Common myeloid progenitor, CD34-positive (primary cell): ENCODE data around the gene FAM111B. TPM values are rescaled to one million over a fixed set of nuclear protein-coding genes. Genes with fewer than 3 reads are reported as not detected.
"Not testable (repeated sequence)": the region's sequence is repeated elsewhere in the genome, so short reads cannot be mapped to it uniquely, and the experiment has no call there.

Experiments used
- CTCF ChIA-PET: fragments of 350-600 bp; sonication (Branson Sonifier 250); formaldehyde crosslinking; loops from one replicate; lab custom pipeline; 2021; ENCODE audit warnings: antibody characterized with exemption; lab: Charles Lee
- POLR2A ChIA-PET: fragments of 350-600 bp; sonication (Branson Sonifier 250); formaldehyde crosslinking; loops from one replicate; lab custom pipeline; 2021; ENCODE audit warnings: antibody characterized with exemption; lab: Charles Lee
- DNase-seq, 3 donors: peaks; one replicate each; pipeline versions ENCODE4 v3.0.0 to v3.0.0-alpha.2; 2013
- H3K27ac ChIP-seq, 2 experiments: 1 replicate in 1 of 2; 2 replicates in 1 of 2; pipeline ENCODE4 v1.7.0; 2013; ENCODE audit warnings: inconsistent platforms in 2 of 2, low read length in 2 of 2, mild to moderate bottlenecking in 2 of 2, low read depth in 1 of 2, moderate library complexity in 1 of 2; ENCODE audit not compliant: severe bottlenecking in 2 of 2, insufficient read depth in 1 of 2, poor library complexity in 1 of 2
- H3K27me3 ChIP-seq, 5 experiments: replicated peaks in 2 of 5; 1 replicate in 3 of 5; 2 replicates in 2 of 5; pipeline versions ENCODE4 v1.6.1 to v1.7.0; 2013; ENCODE audit warnings: low read length in 4 of 5, mild to moderate bottlenecking in 2 of 5, moderate library complexity in 2 of 5, inconsistent platforms in 1 of 5; ENCODE audit not compliant: insufficient read depth in 5 of 5, control insufficient read depth in 4 of 5
- H3K36me3 ChIP-seq, 4 experiments: 1 replicate in 2 of 4; 2 replicates in 2 of 4; pipeline versions ENCODE4 v1.6.1 to v1.7.0; 2013; ENCODE audit warnings: low read length in 3 of 4, control low read depth in 1 of 4, mild to moderate bottlenecking in 1 of 4; ENCODE audit not compliant: control insufficient read depth in 4 of 4, insufficient read depth in 4 of 4
- H3K4me1 ChIP-seq, 4 experiments: 1 replicate in 3 of 4; 2 replicates in 1 of 4; pipeline versions ENCODE4 v1.6.1 to v1.7.1; 2013; ENCODE audit warnings: low read length in 3 of 4, mild to moderate bottlenecking in 3 of 4, control low read depth in 1 of 4, inconsistent platforms in 1 of 4, moderate library complexity in 1 of 4; ENCODE audit not compliant: control insufficient read depth in 4 of 4, insufficient read depth in 4 of 4; ENCODE audit errors: control extremely low read depth in 1 of 4
- H3K4me3 ChIP-seq, 7 experiments: 1 replicate in 4 of 7; 2 replicates in 3 of 7; pipeline versions ENCODE4 v1.5.1 to v1.7.0; 2013; ENCODE audit warnings: mild to moderate bottlenecking in 7 of 7, low read length in 6 of 7, moderate library complexity in 6 of 7, inconsistent platforms in 2 of 7, low read depth in 2 of 7, control low read depth in 1 of 7; ENCODE audit not compliant: insufficient read depth in 4 of 7, control insufficient read depth in 1 of 7; ENCODE audit errors: extremely low read depth in 1 of 7
- H3K9me3 ChIP-seq, 5 experiments: 1 replicate in 4 of 5; 2 replicates in 1 of 5; pipeline versions ENCODE4 v1.6.1 to v1.7.1; 2013; ENCODE audit warnings: low read length in 4 of 5, mild to moderate bottlenecking in 2 of 5, inconsistent platforms in 1 of 5, low read depth in 1 of 5, moderate library complexity in 1 of 5; ENCODE audit not compliant: control insufficient read depth in 4 of 5, insufficient read depth in 2 of 5; ENCODE audit errors: control extremely low read depth in 1 of 5
- WGBS: methylation state at CpG from one replicate; pipeline ENCODE4 v1.1.5; 2013; ENCODE audit not compliant: insufficient coverage; 5-methylcytosine and 5-hydroxymethylcytosine counted together
- polyA plus RNA-seq: library from polyadenylated mRNA; unstranded; fragments of 120-200 nt; gene quantifications from one replicate; pipeline ENCODE4 v1.2.1, GENCODE V29; 2013

Gene FAM111B
- 2.1 TPM for polyA plus RNA-seq

GRCh38 chr11:59106363-59107336, at the start of gene FAM111B:
FAM111B (plus strand) TSS chr11:59107237; CDS start chr11:59109626, 2,389 bp downstream.
- peak within 1 kb of the TSS; percentile 40 to 90 (median 70) for H3K4me3 ChIP-seq
- no peak within 1 kb of the TSS for H3K27ac ChIP-seq
- ChIA-PET POLR2A (no interaction called here), CTCF (interaction anchor here (0.8 to 6.1 kb wide), 5 partner anchors 9 to 148 kb away, joined by 3 to 44 read pairs (median 5); no protein-coding TSS in a partner anchor)
- WGBS: 1% methylated on average over 56 of the region's 64 CpGs
- H3K9me3 ChIP-seq: no peaks in the 10 kb centered on the region
- H3K36me3 ChIP-seq: peaks cover 0 to 2% (median 0%) of the 10 kb centered on the region in 4 experiments
- H3K27me3 ChIP-seq: no peaks in the 10 kb centered on the region
- peaks cover under 1 to 22% (median 14%) of the 10 kb centered on the region in 4 experiments for H3K4me1 ChIP-seq
- DNase-seq: peak; percentile 61 to 91 (median 90)

GRCh38 chr11:59058120-59059033, 48.7 kb upstream of the FAM111B start:
- Histone ChIP-seq H3K27ac (peak overlapping the region in 1 of 2 experiments; percentile 49), H3K27me3 (peaks cover 0 to 27% (median 9%) of the 10 kb centered on the region in 5 experiments), H3K4me3 (peak overlapping the region; percentile 31 to 84 (median 69))
- H3K36me3 ChIP-seq, H3K4me1 ChIP-seq, POLR2A ChIA-PET, H3K9me3 ChIP-seq: not testable (repeated sequence)
- WGBS: 11% methylated on average over 15 of the region's 27 CpGs
- peak; percentile 90 to 96 (median 92) for DNase-seq
- CTCF ChIA-PET: interaction anchor here (0.6 to 4.0 kb wide), 31 partner anchors 9 to 405 kb away, joined by 3 to 45 read pairs (median 4); no protein-coding TSS in a partner anchor

GRCh38 chr11:59060096-59060495, 46.9 kb upstream of the FAM111B start:
- H3K36me3 ChIP-seq, H3K9me3 ChIP-seq, DNase-seq, H3K4me3 ChIP-seq, H3K27ac ChIP-seq, POLR2A ChIA-PET, H3K4me1 ChIP-seq: not testable (repeated sequence)
- CTCF ChIA-PET: interaction anchor here (1.0 to 4.0 kb wide), 4 partner anchors 9 to 124 kb away, joined by 4 to 45 read pairs (median 4); no protein-coding TSS in a partner anchor
- peaks cover 0 to 39% (median 13%) of the 10 kb centered on the region in 5 experiments for H3K27me3 ChIP-seq
- WGBS: 46% methylated on average over 3 of the region's 3 CpGs

- no peak overlapping the region for H3K4me3 ChIP-seq
- H3K27ac ChIP-seq: no peak overlapping the region
- CTCF ChIA-PET: interaction anchor here (1.3 kb wide), 1 partner anchor 33 kb away, joined by 3 read pairs; no protein-coding TSS in a partner anchor
- no peak for DNase-seq
- H3K9me3 ChIP-seq: peaks cover 0 to 3% (median 0%) of the 10 kb centered on the region in 5 experiments
- no peaks in the 10 kb centered on the region for H3K36me3 ChIP-seq
- POLR2A ChIA-PET: no interaction called here
- H3K4me1 ChIP-seq: peaks cover 0 to 9% (median 3%) of the 10 kb centered on the region in 4 experiments
- 70% methylated on average over 39 of the region's 56 CpGs for WGBS
- peaks cover 0 to 43% (median 13%) of the 10 kb centered on the region in 5 experiments for H3K27me3 ChIP-seq
These were observed 44.2 kb upstream of the FAM111B start for GRCh38 chr11:59062602-59063529.

GRCh38 chr11:59063996-59064727, 42.9 kb upstream of the FAM111B start:
- ChIA-PET CTCF (interaction anchor here (1.3 to 1.5 kb wide), 2 partner anchors 11 to 32 kb away, joined by 3 to 4 read pairs; no protein-coding TSS in a partner anchor), POLR2A (interaction anchor here (0.7 kb wide), 1 partner anchor 38 kb away, joined by 3 read pairs; no protein-coding TSS in a partner anchor)
- DNase-seq, H3K4me1 ChIP-seq, H3K9me3 ChIP-seq, H3K36me3 ChIP-seq, H3K27ac ChIP-seq, H3K4me3 ChIP-seq: not testable (repeated sequence)
- peaks cover 0 to 43% (median 13%) of the 10 kb centered on the region in 5 experiments for H3K27me3 ChIP-seq
- 86% methylated on average over 11 of the region's 14 CpGs for WGBS
